ENCODE measurements around the gene NEURL1. TPM values are rescaled to one million over a fixed set of nuclear protein-coding genes. Genes with fewer than 3 reads are reported as not detected.
A peak's percentile ranks its signal among the peaks of the same experiment; 100 is the strongest.

NEURL1 gene
- total RNA-seq, 6 experiments from 2014 or later = 0.06 to 0.46 (median 0.27) TPM

DNA sequence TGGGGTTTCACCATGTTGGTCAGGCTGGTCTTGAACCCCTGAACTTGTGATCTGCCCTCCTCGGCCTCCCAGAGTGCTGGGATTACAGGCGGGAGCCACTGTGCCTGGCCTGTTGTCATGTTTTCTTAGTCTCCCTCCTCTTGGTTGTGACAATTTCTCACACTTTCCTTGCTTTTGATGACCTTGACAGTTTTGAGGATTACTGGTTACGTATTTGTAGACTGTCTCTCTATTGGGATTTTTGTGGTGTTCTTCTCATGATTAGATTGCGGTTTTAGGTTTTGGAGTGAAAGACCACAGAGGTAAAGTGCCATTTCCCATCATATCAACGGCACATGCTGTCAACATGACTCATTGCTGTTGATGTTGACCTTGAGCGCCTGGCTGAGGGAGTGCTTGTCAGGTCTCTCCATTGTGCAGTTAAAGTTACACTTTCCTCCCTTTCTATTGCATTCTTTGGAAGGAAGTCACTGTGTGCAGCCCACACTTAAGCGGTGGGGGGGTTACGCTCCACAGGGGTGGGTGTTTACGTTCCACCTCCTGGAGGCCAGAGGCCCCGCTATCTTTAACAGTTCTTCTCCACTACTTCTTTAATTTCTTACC is 10.8 kb downstream of the NEURL1 start:
- TF ChIP-seq, protein P1, sequence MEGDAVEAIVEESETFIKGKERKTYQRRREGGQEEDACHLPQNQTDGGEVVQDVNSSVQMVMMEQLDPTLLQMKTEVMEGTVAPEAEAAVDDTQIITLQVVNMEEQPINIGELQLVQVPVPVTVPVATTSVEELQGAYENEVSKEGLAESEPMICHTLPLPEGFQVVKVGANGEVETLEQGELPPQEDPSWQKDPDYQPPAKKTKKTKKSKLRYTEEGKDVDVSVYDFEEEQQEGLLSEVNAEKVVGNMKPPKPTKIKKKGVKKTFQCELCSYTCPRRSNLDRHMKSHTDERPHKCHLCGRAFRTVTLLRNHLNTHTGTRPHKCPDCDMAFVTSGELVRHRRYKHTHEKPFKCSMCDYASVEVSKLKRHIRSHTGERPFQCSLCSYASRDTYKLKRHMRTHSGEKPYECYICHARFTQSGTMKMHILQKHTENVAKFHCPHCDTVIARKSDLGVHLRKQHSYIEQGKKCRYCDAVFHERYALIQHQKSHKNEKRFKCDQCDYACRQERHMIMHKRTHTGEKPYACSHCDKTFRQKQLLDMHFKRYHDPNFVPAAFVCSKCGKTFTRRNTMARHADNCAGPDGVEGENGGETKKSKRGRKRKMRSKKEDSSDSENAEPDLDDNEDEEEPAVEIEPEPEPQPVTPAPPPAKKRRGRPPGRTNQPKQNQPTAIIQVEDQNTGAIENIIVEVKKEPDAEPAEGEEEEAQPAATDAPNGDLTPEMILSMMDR (IDR thresholded peaks at IDR 0.05) = no peak
- peaks cover 50% of the 10 kb centered on the region for H3K27me3 Mint-ChIP-seq (ENCODE audit: insufficient read depth)
- DNase-seq = peak; percentile 48
- H3K9me3 Mint-ChIP-seq = no peaks in the 10 kb centered on the region
- no peak overlapping the region for H3K27ac Mint-ChIP-seq
- H3K36me3 Mint-ChIP-seq (ENCODE audit: low read depth) = no peaks in the 10 kb centered on the region
- H3K4me3 Mint-ChIP-seq = no peak overlapping the region
- peaks cover 7% of the 10 kb centered on the region for H3K4me1 Mint-ChIP-seq (ENCODE audit: low read depth)

DNA sequence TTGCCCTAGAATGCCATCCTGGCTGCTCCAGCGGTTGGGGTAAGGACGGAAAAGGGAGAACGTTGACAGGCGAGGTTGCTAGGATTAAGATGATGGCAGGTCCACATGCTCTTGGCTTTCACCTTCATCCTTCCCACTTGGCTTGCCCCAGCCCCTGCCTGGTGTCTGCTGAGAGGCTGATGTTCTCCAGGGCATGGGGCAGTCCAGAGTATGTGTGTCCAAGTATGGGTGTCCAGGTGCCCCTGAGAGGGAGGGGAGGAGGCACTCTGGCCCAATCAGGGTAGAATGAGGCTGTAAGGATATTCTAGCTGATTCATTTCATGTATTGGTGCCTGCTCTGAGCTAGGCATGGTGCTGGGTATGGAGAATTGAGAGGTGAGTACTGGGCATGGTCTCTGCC is 12.6 kb downstream of the NEURL1 start:
- Mint-ChIP-seq H3K27ac (no peak overlapping the region), H3K9me3 (no peaks in the 10 kb centered on the region), H3K4me1 (ENCODE audit: low read depth) (peaks cover 7% of the 10 kb centered on the region), H3K36me3 (ENCODE audit: low read depth) (no peaks in the 10 kb centered on the region), H3K4me3 (no peak overlapping the region), H3K27me3 (ENCODE audit: insufficient read depth) (peaks cover 48% of the 10 kb centered on the region)
- no peak for DNase-seq
- TF ChIP-seq, protein P1 (IDR thresholded peaks at IDR 0.05) = no peak

DNA sequence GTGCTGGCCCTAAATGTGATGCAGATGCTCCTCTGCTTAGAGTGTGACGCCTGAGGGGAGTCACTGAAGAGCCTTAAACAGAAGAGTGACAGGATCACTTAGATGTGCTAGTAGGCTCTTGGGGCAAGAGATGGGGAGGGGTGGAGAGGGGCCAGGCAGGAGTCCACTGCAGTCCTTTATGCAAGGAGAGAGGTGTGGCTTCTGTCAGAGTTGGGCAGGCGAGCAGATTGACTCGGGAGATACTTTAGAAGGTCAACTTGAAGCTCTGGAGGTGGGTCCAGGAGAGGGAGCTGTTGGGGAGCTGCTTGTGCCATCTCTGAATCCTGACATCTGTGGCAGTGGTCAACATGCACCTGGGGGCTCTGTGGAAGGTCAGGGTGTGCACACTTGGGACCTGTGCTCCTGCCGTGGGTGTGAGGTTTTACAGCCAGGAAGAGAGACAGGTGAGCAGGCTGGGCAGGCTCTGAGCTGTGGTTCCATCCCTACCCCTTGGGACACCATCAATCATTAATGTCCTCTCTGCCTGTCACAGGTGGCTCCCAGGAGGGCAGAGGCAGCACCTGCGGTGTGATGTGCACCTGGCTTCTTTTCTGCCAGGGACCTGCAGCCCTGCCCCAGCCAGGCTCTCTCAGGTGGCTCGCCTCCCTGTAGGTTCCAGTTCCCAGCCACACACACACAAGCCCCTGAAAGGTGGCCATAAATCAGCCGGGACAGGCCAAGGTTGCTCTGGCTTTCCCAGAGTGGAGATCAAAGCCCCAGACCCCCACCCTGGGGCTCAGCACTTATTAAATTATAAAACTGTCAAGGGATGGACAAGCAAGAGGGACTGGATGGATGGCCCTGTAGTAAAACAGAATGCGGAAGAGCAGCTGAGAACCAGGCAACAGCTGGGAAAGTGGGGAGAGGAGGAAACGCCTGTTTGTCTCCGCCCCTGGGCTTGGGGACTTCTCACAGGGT is 14.0 kb downstream of the NEURL1 start:
- Mint-ChIP-seq H3K4me1 (ENCODE audit: low read depth) (peaks cover 7% of the 10 kb centered on the region), H3K4me3 (no peak overlapping the region), H3K36me3 (ENCODE audit: low read depth) (no peaks in the 10 kb centered on the region), H3K27me3 (ENCODE audit: insufficient read depth) (peaks cover 61% of the 10 kb centered on the region), H3K27ac (no peak overlapping the region), H3K9me3 (no peaks in the 10 kb centered on the region)
- TF ChIP-seq, protein P1 (IDR thresholded peaks at IDR 0.05) = no peak; the same call in 1 of the 2 replicates
- DNase-seq = no peak

DNA sequence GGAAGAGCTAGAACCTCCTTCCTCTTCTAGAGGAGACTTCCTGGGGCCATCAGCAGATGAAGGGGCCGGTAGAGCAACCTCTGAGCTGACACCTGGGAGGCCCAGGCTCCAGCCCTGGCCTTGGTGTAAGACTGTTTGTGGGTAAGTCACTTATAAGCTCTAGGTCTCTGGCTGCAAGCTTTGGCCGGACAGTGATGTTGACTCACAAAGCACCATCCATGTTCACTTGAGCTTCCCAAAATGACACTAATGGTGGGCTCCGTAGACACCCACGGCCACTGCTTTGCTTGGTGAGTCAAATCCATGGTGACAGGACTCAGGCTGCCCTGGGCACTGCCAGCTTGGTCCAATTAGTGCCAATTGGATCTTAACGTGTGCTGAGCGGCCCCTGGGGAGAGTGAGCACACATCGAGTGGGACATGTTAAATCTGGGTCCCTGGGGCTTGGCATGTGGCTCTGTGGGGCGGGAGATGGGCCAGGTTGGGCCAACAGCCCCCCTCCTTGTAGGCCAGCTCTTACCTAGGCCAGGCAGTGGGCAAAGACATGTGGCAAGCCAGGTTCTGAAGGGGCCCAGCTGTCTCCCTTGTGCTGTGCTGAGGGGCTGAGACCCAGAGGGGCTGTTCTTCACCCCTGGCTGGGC is 16.7 kb downstream of the NEURL1 start:
- Mint-ChIP-seq H3K36me3 (ENCODE audit: low read depth) (no peaks in the 10 kb centered on the region), H3K4me3 (no peak overlapping the region), H3K27ac (no peak overlapping the region), H3K4me1 (ENCODE audit: low read depth) (peaks cover under 1% of the 10 kb centered on the region; the same call in 1 of the 2 replicates), H3K9me3 (no peaks in the 10 kb centered on the region), H3K27me3 (ENCODE audit: insufficient read depth) (peaks cover 52% of the 10 kb centered on the region)
- no peak for DNase-seq
- TF ChIP-seq, protein P1 (IDR thresholded peaks at IDR 0.05) = no peak

DNA sequence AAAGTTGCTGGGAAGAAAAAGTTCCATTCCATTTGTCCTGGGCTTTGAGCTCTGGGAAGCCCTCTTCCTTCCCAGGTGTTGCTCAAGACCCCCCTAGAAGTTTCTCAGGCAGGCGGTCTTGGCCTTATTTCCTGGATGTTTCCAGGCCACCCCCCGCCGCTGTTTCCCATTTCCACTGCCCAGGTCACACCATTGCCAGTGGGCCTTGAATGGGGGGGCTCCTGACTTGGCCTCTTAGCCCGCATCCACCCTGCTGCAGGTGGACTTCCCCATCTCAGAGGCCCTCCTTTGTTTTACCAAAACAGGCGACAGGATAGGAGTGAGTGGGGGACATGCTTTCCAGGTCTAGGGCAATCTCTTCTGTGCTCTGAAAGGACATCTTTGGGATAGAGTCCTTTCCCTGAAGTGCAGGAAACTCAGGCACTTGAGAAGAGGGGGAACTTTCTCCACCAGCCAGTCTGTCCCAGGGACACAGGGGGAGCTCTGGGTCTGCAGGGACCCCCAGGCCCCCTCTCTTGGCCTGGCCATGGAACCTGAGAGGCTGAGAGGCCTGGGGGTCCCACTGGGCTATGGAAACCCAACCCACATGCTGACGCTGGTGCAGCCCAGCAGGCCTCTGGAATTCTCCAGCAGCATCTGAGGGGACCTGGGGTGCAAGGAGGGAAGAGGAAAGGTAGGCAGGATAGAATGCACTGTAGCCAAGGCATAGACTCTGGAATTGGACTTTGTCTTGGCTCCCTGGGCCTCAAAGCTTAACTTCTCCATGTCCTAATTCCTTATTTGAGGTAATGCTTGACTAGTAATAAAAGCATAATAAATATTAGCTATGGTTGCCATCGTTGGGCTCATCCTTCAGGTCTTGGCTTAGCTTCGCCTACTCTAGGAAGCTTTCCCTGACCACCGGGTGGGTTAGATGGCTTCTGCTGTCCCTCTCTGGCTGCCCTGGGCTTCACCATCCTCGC is 17.6 kb downstream of the NEURL1 start:
- Mint-ChIP-seq H3K27me3 (ENCODE audit: insufficient read depth) (peaks cover 52% of the 10 kb centered on the region), H3K27ac (no peak overlapping the region), H3K36me3 (ENCODE audit: low read depth) (no peaks in the 10 kb centered on the region), H3K4me3 (no peak overlapping the region), H3K4me1 (ENCODE audit: low read depth) (peaks cover 8% of the 10 kb centered on the region), H3K9me3 (no peaks in the 10 kb centered on the region)
- TF ChIP-seq, protein P1 (IDR thresholded peaks at IDR 0.05) = no peak
- DNase-seq = no peak
